Medulla oblongata (tissue), 1 donor: ENCODE data around the gene TGM3.

Experiments used
- DNase-seq: peaks from one replicate; pipeline ENCODE4 v3.0.0-alpha.2; 2015; ENCODE audit errors: extremely low spot score

The TGM3 gene

DNA sequence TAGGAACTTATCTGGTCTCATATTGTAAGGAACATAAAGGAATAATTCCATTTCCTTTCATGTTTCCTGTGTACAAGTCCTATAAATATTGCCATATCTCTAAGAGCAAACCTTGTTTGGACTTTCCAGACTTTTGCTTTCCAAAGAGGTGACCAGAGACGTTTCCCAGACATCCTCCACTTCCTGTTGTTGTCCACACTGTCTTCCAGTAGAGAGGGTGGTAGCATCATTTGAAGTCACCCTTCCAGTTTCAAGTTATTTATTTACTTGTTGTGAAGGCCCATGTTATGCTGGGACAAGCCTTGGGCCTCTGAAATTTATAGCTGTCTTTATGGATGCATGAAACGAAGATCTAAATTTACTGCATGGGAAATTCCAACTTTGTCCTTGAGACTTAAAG, 10.6 kb upstream of the TGM3 start:
- DNase-seq, result no peak

DNA sequence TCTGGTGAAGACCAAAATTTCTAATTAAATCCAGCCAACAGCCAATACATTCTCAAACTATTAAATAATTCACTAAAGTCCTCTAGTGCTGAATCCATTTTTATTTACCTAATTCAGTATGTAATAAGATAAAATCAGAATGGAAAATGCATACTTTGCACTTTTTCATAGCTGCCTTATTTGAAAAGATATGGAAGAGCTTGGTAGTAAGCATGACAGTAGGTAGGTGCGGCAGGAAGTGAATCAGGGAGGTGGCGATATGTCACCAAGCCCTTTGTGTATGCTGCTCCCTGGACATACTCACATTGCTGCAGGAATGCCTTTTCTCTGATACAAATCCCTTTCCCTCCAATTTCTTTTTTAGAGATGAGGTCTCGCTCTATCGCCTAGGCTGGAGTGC, 10.2 kb upstream of the TGM3 start:
- no peak for DNase-seq

- DNase-seq, result no peak
These were observed 8.3 kb upstream of the TGM3 start for GRCh38 chr20:2287504-2287903.

DNA sequence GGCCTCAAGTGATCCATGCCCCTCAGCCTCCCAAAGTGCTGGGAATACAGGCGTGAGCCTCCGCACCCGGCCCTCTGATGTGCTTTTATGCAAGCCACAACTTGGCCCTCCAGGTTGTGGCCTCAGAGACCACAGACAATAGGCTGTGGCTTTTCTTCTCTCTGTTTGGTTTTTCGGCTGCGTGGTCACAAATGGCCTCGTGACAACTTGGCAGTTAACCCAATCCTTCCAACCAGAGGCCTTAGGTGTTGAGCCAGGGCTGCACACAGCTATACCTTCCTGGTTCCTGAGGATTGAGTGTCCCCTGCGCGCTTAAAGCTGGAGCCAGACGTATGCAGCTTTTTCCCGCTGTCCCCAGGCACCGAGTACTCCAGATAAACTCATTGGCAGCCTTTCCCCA, 6.3 kb upstream of the TGM3 start:
- no peak for DNase-seq

DNA sequence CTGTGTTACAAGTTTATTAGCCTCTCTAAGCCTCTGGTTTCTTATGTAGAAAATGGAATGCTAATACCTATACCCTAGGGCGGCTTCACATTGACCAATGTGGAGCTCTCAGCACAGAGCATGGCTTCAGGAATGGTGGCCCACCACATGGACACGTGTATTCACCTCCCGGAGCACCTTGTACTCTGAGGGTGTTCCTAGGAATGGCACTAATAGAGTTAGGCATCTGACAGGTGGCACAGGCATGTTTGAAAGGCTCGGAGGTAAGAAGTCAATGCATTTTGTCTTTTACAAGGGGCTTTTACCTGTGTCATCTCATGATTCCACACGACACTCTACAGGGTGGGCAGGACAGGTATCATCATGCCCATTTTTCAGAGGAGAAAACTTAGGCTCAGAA, 5.3 kb upstream of the TGM3 start:
- no peak for DNase-seq

DNA sequence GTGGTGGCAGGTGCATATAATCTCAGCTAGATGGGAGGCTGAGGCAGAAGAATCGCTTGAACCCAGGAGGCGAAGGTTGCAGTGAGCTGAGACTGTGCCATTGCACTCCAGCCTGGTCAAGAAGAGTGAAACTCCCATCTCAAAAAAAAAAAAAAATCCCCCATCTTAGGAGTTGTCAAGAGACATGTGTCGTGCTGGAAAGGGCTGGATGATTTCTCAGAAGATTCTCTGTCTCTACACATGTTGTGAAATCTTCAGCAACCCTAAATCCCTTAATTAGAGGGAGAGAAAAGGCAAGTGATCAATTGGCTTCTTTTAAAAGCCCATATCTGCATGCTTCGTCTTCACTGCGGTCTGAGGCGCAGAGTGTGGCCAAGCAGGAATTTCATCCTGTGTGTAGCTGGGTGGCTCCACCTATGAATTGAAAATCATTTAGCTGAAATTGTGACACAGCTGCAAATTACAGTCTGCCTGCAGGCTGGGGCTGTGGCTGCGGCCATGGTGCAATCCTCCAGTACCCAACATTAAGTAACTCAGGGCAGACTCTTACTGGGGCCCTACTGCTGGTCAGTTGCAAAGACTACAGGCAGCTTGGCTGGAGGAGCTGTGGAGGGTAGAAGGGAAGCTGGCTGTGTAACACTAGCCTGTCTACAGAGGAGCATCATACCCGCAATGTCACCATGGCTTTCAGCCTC, 3.2 kb upstream of the TGM3 start:
- DNase-seq, result no peak

GRCh38 chr20:2293486-2293885, 2.3 kb upstream of the TGM3 start:
- DNase-seq, result no peak

DNA sequence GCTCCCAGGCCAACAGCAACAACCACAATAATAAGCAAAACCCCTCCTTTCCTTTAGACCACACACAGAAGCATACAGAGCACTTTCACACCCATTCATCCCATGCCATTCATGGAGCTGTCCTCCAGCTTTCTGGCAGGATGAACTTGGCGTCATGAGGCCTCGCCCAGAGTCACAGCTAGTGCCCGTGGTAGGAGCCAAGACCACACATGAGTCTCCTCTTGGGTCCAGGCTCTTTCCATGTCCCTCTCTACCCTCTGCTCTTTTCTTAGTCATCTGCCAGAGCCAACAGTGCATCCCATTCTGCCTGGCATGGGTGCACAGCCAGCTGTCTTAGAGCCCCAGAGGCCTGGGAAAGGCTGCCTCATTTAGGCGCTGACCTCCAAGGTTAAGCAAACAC, 1.8 kb upstream of the TGM3 start:
- DNase-seq, result peak; percentile 27

DNA sequence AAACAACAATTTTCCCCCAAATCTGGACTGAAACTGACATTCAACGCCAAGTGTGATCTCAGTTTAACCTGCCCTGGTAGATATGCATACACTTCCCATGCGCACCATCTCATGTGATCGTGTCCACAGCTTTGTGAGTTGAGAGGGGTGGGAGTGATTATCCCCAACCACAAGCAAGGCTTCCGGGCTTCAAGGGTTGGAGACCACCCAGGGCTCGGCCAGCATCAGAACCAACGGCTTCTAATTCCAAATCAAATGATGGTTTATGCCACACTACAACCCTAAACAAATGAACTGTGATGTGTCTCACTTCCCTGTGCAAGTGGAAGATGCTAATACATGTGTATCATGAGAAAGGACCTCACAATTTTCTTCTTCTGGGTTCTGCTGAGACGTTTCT, 515 bp upstream of the TGM3 start:
- no peak for DNase-seq

DNA sequence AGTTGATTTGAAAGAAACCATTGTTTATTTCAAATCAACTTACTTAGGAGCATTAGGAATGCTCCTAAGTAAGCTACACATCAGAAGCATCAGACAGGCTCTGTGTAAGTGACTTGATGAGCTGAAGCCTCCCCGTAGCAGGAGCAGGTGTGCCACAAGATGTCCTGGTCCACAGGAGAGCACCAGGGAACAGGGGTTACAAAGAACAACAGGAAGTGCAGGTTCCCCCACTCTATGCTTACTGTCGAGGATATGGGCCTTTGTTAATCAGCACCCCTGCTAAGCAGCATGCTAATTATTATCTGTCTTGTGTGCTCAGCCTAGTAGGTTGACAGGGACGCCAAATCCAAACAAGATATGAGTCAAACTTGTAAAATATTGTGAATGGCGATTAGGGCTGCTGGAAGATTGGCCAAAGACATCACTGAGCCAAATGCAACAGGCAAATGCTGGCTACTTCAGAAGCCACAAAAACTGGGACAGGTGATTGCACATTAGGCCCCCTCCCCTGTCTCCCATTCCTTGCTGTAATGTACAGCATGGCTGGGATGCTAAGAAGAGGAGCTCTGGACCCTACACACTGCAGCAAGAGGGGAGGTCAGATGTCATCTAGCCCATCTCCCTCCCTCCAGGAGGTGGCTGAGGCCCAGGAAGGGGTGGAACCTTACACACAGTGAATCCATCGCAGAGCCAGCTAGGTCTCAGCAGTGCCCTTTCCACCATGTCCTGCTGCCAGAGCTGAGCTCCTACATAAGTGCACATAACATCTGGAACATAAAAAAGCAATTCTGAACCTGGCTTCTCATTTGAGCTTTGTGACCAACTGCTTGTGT, 939 bp downstream of the TGM3 start:
- DNase-seq, result no peak

- no peak for DNase-seq
These were observed 1.5 kb downstream of the TGM3 start for GRCh38 chr20:2297357-2297728.

DNA sequence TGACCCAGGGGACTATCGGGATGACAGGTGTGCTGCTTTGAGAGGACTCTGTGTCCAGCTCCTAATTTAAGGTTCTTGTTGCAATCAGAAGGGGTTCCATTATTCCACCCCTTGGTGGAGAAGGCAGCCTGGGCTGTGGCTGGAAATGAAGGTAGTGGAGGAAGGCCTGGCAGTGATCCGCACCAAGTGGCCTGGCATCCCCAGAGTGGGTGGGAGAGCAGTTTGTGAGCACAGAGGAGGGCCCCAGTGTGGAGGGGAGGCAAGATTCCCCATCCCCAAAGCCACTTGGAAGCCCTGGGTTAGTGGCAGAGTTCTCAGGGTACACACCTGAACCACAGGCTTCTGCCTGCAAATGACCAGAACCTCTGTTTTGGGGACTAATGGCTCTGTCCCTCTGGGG, 2.3 kb downstream of the TGM3 start:
- no peak for DNase-seq

GRCh38 chr20:2298701-2299100, 2.9 kb downstream of the TGM3 start:
- no peak for DNase-seq

- no peak for DNase-seq
These were observed 3.5 kb downstream of the TGM3 start for GRCh38 chr20:2299301-2299700.

DNA sequence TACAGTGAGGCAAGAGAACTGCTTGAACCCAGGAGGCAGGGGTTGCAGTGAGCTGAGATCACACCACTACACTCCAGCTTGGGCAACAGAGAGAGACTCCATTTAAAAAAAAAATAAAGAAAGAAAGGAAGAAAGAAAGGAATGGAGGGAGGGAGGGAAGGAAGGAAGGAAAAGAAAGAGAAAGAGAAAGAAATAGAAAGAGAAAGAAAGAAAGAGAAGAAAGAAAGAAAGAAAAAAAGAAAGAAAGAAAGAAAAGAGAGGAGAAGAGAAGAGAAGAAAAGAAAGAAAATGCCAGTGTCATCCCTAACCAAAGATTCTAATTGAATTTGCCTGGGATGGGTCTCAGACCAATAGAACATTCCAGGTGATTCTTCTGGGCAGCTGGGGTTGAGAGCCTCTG, 4.2 kb downstream of the TGM3 start:
- DNase-seq, result no peak

- DNase-seq, result no peak
These were observed 4.6 kb downstream of the TGM3 start for GRCh38 chr20:2300420-2300819.

GRCh38 chr20:2301164-2301622, 5.4 kb downstream of the TGM3 start:
- DNase-seq, result peak; percentile 63

DNA sequence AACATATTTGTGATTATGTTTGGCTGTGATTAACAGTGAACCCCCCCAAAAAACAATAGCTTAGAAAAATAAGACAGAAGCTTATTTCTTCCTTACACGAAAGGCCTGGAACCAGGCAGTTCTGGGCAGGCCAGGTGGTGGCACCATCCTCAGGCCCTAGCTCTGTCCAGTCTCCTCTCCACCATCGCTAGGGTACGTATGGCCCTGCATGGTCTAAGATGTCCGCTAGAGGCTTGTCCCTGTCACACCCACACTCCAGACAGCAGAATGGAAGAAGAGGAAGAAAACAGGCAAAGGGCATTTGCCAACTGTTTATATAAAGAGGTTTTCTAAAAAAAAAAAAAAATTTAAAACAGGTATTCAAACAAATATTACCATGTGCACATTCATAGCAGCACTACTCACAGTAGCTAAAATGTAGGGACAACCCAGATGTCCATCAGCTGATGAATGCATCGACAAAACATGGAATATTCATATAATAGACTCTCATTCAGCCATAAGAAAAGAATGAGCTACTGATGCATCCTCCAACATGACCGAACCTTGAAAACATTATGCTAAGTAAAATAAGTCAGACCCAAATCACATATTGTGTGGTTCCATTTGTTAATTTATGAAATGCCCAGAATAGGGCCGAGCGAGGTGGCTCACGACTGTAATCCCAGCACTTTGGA, 6.7 kb downstream of the TGM3 start:
- no peak for DNase-seq

- DNase-seq, result no peak
These were observed 7.9 kb downstream of the TGM3 start for GRCh38 chr20:2303673-2304072.

DNA sequence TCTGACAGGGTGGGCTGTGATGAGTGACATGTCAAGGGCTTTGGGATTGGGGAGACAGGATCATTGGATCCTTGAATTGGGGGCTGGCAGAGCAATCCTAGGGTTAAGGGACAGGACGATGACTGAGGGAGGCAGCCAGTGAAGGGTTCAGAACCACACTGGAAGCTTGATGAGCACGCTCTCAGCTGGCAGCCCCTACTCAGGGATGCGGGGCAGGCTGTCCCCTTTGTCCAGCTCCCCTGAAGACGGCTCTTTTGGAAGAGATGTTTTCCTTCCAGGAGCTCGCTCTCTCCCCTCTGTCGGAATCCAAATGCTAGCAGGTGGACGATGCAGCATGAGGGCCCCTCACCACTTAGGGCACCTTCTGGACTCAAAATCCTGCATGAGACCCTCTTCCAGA, 8.4 kb downstream of the TGM3 start:
- no peak for DNase-seq

- no peak for DNase-seq
These were observed 9.2 kb downstream of the TGM3 start for GRCh38 chr20:2305029-2305428.

DNA sequence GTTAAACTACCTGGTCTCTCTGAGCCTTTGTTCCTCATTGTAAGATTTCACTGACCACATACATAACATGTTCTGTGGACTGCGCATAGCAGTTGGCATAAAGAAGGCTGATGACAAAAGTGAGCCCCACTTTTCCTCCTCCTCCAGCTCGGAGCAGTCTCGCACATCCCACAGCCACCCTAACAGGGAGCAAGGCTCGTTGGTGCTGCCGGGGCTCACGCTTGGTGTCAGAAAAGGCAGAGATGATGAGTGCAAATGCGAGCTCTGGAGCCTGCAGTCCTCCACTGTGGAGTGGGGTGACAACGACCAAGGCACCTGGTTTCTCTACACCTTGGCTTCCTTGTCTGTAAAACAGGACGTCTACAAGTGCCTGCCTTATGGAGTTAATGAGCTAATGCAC, 9.7 kb downstream of the TGM3 start:
- DNase-seq, result no peak

DNA sequence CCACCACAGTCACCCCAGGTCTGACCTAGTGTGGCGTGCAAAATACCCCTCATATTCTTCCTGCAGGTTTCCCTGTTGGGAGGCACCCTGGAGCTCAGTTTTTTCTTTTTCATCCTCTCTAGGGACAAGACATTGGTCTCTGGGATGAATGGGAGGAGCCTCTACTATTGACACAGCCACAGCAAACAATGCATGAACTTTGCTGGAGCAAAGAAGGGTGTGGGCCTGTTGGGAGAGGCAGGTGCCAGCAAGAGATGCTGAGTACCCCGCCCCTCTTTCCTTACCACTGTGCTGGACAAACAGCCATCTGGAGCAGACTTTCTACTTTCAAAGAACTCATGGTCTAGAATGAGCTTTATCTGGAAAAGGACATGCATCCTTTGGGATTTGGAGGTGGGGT, 10.1 kb downstream of the TGM3 start:
- DNase-seq, result no peak
